ENCODE measurements around the gene TCF7L2.

The TCF7L2 gene

GRCh38 chr10:112991888-112992491 is 41.9 kb downstream of the TCF7L2 start:
- DNase-seq, result peak in 40 of 56 donors; percentile 7 to 66 (median 30)

DNA sequence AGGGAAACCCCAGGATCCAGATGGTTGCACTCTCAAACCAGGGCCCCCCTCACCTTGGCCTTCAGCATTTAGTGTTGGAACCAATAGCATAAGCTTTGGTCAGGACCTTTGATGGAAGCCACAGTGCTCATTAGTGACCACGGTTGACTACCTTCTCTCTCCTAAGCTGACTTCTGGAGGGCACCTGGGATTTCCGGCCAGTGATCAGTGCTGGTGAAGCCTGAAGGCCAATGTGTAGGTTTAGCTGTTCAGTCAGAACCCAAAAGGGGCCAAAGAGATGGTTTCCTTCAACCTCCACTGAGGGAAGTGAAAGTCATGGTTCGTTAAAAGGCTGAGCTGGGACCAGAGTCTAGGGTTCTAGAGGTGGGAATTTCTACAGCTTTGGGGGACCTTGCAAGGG is 46.4 kb downstream of the TCF7L2 start:
- no peak for DNase-seq

DNA sequence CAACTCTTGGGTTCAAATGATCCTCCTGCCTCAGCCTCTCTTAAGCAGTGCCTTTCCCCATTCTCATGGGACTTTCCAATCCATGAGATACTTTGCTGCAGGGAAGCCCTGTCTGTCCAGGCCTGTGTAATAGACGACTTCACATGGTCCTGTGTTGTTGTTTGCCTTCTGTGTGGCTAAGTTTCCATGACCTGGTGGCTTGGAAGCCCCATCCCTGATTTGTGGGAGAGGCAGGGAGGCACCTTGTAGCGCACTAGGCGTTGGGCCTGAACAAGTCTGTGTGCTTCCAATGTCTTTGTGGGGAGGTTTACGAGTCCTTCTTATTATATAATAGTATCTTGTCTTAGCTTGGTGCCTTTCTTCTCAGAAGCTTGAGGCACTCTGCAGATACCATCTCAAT is 49.1 kb downstream of the TCF7L2 start:
- DNase-seq, result no peak

DNA sequence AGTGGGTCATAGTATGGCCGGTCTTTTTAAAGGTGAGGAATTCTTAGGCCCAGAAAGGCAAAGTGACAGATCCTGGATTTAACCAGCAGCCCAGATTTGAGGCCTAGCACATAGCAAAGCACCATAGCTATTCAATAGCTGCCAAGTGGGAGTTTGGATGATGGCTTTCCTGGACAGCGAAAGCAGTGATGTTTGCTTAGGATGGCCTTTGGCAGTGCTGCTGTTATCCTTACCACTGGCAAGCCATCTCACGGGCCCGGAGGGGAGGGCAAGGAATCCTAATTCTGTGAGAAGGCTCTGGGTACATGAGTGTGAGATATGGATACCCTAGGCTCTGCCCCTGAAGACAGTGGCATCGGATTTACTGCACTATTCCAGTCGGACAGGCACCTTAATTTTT is 50.4 kb downstream of the TCF7L2 start:
- DNase-seq, result no peak

DNA sequence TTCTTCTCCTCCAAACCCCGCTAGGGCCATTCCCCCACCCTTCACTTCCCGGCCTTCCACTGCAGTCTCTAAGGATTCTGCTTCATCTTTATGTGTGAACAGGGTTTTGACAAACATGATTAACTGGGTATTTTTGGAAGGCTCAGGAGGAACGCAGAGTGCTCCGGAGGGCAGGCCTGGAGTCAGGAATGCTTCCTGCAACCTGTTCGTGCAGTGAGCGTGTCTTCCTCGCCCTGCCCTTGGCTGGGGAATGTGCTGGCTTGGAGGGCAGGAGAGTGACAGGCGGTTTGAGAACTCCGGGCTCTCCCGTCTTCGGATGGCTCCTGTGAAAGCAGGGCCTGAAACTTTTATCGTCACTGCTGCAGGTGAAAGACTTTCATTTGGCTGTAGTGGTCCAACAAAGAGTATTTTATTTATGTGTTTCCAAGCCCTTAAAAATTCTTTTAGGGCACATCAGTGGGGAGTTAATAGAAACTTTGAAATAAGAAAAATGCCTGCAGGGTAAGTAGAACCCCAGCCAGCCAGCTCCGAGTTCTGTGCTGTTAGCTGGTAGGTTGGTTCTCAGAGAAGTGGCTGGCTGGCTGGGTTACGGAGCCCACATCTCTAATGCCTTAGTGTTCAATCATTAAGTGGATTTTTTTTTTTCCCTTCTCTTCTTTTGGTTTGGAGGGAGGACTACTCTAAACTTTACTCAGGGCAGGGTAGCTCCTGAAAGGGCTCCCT is 51.0 kb downstream of the TCF7L2 start:
- peak in 1 of 56 donors; percentile 13 for DNase-seq

GRCh38 chr10:113001599-113002448 is 51.8 kb downstream of the TCF7L2 start:
- no peak for DNase-seq

DNA sequence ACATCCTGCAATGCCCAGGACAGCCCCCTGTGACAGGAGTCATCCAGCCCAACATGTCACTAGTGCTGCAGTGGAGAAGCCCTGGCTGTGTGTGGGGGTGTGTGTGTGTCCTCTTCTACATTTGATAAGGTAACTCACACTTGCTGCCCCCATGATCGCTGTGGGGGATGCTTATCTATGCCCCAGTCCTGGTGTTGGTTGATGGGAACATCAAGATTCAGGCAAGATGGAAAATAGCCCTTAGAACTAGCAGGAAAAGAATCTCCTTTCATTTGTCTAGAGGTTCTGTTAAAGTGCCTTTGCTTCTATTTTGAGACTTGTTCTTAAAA is 52.4 kb downstream of the TCF7L2 start:
- DNase-seq, result peak in 5 of 56 donors; percentile 6 to 33 (median 15)

DNA sequence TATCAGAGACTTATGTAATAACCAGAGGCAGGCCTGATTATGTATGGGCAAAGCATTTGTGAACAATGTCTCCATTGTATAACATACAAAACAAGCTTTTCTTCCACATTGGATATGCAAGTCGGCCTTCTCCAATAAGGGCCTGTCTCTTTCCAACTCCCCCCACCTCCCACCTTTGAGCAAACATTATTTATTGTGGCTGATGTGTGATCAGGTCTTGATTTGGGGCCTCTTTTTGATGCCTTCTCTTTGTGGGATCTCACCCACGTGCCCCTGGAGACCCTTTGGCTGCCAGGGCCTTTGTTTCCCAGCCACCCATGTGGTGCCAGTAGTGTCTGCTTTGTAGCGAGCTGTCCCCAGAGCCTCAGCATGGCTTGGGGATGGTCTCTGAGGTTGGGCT is 53.0 kb downstream of the TCF7L2 start:
- peak in 35 of 56 donors; percentile 8 to 70 (median 42) for DNase-seq

GRCh38 chr10:113004069-113004618 is 54.1 kb downstream of the TCF7L2 start:
- no peak for DNase-seq

GRCh38 chr10:113005380-113005779 is 55.3 kb downstream of the TCF7L2 start:
- DNase-seq, result no peak

GRCh38 chr10:113006656-113007342 is 56.8 kb downstream of the TCF7L2 start:
- DNase-seq, result no peak

- DNase-seq, result no peak
These were observed 57.3 kb downstream of the TCF7L2 start for GRCh38 chr10:113007343-113007771.

DNA sequence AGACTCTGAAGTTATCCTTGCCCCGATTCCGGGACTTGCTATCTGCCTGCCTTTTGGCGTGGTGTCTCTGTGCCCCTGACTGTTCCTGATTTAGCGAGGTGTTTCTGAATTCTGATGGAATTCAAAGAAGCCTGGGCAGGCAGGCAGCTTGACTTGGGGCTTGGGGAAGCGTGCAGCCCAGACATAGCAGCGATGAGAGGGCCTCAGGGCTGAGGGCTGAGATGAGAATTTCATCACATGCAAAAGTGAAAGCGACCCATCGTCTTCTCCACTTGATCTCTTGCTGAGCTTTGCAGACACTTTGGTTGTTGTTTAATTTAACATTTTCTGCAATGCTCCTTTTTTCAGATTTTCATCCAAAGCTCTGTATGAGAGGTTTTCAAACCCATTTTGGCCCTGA is 57.8 kb downstream of the TCF7L2 start:
- DNase-seq, result no peak

GRCh38 chr10:113011592-113012374 is 61.7 kb downstream of the TCF7L2 start:
- DNase-seq, result no peak

DNA sequence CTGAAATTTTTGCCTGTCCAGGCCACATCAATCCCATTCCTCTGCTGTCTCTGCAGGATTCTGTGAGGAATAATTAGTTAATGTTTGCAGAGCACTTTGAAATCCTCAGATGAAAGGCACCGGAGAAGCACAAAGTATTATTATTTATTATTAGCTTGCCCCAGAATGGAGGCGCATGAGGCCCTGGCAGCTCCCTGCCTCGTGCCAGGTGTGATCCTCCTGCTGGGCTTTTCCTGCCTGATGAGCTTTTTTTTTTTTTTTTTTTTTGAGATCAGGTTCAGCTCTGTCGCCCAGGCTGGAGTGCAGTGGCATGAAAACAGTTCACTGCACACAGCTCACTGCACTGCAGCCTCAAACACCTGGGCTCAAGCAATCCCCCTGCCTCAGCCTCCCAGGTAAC is 65.2 kb downstream of the TCF7L2 start:
- no peak for DNase-seq

- DNase-seq, result no peak
These were observed 67.3 kb downstream of the TCF7L2 start for GRCh38 chr10:113017376-113017775.

- no peak for DNase-seq
These were observed 68.0 kb downstream of the TCF7L2 start for GRCh38 chr10:113018034-113018433.

- no peak for DNase-seq
These were observed 69.0 kb downstream of the TCF7L2 start for GRCh38 chr10:113019096-113019495.

DNA sequence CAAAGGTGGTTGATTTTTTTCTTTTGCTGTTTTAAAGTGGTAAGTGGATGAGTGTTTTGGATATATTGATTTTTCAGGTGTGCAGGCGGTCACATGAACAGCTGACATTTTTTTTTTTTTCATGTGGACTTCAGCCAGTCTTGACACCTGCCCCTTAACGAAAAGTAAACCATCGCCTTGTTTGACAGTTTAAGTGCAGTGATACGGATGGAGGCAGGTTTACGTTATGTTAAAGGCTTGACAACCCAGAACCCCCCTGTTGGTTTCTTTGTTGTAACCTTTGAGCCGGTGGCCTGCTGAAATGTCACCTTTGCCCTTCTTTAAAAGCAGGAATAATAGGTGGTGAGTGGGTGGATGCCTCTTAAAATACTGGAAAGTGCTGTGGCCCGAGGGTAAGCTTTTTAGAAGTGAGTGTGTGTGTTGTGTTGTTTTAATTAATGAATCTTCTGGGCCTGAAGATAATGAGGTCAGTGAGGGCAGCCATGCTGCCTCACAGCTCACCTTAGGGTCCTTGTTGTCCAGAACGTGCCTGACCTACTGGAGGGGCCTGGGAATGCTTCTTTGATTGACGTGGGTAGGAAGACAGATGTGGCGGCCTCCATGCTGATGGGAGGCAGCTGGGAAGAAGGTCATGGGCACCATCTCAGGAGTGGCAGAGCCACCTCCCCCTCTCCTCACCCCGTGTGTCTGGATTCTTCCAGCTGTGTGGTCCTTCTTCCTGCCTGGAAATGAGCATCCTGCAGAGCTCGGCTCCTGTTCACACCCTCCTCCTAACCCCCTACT is 69.8 kb downstream of the TCF7L2 start:
- DNase-seq, result no peak

- DNase-seq, result no peak
These were observed 70.4 kb downstream of the TCF7L2 start for GRCh38 chr10:113020475-113020753.

Data from nucleus accumbens (tissue), 56 donors.